Suprapubic skin (tissue), 4 donors: ENCODE measurements around the gene CLEC4M.

Experiments
- EP300 ChIP-seq: sonication (generic); formaldehyde crosslinking; IDR thresholded peaks from one replicate; pipeline ENCODE4 v1.6.1; 2017; ENCODE audit warnings: antibody characterized with exemption
- POLR2A ChIP-seq, 2 donors: fragments of 450-650 bp; IDR thresholded peaks; one replicate each; pipeline ENCODE4 v1.6.1; 2017; ENCODE audit warnings: antibody characterized with exemption in 2 of 2, mild to moderate bottlenecking in 2 of 2, moderate library complexity in 2 of 2
- POLR2AphosphoS5 ChIP-seq, 3 donors: sonication (generic); formaldehyde crosslinking; IDR thresholded peaks; one replicate each; pipeline ENCODE4 v1.6.1; 2017; ENCODE audit warnings: antibody characterized with exemption in 3 of 3
- TF ChIP-seq, protein P1 (sequence below), 2 donors: fragments of 200-600 bp in 1 of 2; fragments of 450-650 bp in 1 of 2; sonication (generic) in 1 of 2; IDR thresholded peaks; one replicate each; pipeline ENCODE4 v1.5.1; 2016 to 2019; ENCODE audit warnings: antibody characterized with exemption in 2 of 2, mild to moderate bottlenecking in 1 of 2, moderate library complexity in 1 of 2

DNA sequence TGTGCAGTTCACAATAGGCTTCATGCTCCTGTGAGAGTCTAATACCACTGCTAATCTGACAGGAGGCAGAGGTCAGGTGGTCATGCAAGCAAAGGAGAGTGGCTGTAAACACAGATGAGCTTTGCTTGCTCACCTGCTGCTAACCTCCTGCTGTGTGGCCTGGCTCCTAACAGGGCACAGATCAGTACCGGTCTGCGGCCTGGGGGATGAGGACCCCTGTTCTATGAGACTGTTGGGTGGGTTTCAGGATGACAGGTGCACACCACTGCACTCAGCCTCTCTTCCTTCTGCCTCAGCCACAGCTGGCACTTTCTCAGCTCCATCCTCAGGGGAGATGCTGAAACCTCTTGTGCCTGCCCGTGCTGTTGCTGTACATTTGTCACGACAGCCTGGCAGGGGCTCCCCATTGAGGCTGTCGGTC is 40.8 kb upstream of the CLEC4M start:
- TF ChIP-seq POLR2AphosphoS5 (IDR thresholded peaks at IDR 0.05) (no peak), POLR2A (IDR thresholded peaks at IDR 0.05) (no peak), EP300 (no peak)
- TF ChIP-seq, protein P1, sequence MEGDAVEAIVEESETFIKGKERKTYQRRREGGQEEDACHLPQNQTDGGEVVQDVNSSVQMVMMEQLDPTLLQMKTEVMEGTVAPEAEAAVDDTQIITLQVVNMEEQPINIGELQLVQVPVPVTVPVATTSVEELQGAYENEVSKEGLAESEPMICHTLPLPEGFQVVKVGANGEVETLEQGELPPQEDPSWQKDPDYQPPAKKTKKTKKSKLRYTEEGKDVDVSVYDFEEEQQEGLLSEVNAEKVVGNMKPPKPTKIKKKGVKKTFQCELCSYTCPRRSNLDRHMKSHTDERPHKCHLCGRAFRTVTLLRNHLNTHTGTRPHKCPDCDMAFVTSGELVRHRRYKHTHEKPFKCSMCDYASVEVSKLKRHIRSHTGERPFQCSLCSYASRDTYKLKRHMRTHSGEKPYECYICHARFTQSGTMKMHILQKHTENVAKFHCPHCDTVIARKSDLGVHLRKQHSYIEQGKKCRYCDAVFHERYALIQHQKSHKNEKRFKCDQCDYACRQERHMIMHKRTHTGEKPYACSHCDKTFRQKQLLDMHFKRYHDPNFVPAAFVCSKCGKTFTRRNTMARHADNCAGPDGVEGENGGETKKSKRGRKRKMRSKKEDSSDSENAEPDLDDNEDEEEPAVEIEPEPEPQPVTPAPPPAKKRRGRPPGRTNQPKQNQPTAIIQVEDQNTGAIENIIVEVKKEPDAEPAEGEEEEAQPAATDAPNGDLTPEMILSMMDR (IDR thresholded peaks at IDR 0.05): no peak
